Right lung (tissue), 5 donors: ENCODE results near the gene VTI1A. TPM values are rescaled to one million over a fixed set of nuclear protein-coding genes. Genes with fewer than 3 reads are reported as not detected.

Experiments
- DNase-seq, 2 donors: peaks; one replicate each; pipeline ENCODE4 v3.0.0-alpha.2; 2013
- polyA plus RNA-seq, 5 donors: library from polyadenylated mRNA; unstranded; fragments of 120-200 nt; gene quantifications; one replicate each; pipeline versions ENCODE4 v1.2.1 to v1.2.3, GENCODE V29; 2013; ENCODE audit warnings: inconsistent platforms in 1 of 5, low replicate concordance in 1 of 5; ENCODE audit not compliant: insufficient read length in 5 of 5, insufficient read depth in 1 of 5

The VTI1A gene
- polyA plus RNA-seq, 5 donors: 13.9 to 19.3 (median 15.6) TPM

DNA sequence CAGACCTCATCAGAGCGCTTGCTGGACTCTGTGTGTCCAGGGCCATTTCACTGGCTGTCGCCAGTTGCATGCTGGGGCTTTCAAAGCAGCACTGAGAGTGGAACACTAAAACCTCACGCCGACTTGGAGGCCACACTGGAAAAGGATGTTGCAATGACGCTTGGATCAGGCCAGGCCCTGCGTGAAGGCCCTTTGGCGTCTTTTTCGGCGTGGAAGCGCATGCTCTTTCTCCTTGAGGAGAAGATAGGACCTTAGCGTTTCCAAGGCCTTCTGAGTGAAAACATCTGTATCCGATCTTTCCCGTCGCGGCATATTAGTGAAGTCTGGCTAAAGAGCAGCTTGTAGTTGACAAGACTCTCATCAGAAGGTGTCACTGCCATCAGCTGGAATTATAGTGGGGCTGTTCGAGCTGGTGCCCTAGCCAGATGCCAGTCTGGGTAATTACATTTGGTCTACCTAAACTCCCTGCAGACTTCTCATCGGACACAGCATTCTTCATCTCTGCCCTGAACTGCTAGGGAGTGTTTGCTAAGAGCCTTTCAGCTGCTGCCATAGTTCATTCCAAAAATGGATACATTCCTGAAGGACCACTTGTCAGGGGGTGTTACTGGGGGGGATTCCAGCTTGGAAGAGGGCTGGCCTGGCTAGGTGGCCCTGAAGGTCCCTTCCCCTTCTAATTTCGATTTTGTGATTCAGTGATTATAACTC is 335.3 kb downstream of the VTI1A start:
- peak; percentile 81 to 84 for DNase-seq

DNA sequence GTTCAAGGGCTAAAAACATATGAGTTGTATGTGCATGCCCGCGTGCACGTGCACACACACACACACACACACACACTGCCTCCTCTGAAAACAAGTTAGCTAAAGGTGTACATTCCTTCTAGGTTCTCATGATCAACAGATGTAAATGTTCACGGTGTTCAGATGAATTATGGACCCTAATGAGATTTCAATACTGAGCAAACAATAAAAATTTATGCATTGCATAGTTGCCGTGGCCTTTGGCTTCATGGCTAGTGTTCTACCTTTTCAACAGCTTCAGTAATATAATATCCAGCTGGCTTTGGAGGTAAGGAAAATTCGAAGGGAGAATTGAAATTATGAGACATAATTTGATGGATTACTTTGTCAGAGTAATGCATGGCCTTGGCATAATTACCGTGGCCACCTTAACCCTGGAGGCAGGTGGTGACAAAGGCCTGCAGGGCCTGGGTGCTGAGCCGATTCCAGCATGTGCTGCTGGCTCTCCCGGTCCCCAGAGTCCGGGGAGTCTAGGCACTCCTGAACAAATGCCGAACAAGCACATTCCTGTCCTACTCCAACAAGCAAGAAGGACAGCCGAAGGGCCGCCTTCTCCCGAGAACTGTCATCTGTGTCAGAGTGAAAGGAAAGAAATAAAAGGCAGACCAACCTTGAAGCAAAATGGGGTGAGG is 336.5 kb downstream of the VTI1A start:
- DNase-seq: no peak

DNA sequence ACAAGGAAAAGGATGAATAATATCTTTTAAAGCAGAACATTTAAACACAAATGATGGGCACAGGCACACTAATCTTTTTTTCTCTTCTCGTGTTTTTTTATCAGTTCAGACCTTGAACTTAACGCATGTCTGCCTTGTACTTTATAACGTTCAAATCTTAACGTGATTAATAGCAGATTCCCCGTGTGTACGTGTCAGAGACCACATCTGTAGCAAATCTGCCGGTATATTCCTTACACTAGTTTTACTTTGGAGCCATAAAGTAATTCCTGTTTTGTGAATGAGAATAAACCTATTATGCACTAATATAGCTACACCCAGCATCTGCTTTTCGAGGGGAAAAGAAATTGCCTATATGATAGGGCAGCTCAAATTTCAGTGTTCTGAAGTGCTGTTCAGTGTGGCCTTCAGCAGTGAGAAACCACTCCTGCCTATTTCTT is 337.0 kb downstream of the VTI1A start:
- DNase-seq: no peak

- DNase-seq: no peak
These were observed 338.1 kb downstream of the VTI1A start for GRCh38 chr10:112785089-112785488.

DNA sequence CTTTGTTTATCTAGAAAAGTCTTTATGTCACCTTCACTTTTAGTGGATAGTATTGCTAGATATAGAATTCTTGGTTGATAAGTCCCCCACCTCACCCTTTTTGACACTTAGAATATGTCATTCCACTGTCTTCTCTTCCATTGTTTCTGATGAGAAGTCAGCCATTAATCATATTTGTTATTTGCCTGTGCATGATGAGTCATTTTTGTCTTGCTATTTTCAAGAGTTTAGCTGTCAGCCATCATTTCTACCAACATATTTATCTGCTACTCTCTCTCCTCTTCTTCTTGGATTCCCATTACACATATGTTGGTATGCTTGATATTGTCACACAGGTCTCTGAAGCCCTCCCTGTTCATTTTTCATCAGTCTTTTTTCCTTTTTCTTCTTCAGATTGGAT is 342.2 kb downstream of the VTI1A start:
- no peak for DNase-seq

- no peak for DNase-seq
These were observed 343.0 kb downstream of the VTI1A start for GRCh38 chr10:112790030-112790429.

DNA sequence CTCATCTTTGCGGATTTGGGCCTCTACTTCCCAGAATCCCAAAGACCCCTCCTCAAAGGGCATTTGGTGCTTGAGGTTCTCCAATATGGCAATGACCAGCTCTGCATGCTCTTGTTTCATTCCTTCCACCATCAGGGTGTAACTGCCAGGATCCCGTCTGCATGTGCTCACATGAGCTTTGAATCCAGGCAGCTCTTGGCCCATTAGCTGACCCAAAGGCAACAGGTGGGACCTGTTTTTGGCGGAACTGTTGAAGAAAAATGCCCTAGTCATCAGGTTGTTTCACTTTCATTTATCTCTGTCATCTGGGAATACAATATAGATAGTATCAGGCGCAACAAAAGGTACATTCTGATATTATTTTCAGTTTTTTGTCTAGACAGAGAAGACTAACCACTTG is 343.9 kb downstream of the VTI1A start:
- no peak for DNase-seq

- no peak for DNase-seq
These were observed 344.4 kb downstream of the VTI1A start for GRCh38 chr10:112791447-112791846.

DNA sequence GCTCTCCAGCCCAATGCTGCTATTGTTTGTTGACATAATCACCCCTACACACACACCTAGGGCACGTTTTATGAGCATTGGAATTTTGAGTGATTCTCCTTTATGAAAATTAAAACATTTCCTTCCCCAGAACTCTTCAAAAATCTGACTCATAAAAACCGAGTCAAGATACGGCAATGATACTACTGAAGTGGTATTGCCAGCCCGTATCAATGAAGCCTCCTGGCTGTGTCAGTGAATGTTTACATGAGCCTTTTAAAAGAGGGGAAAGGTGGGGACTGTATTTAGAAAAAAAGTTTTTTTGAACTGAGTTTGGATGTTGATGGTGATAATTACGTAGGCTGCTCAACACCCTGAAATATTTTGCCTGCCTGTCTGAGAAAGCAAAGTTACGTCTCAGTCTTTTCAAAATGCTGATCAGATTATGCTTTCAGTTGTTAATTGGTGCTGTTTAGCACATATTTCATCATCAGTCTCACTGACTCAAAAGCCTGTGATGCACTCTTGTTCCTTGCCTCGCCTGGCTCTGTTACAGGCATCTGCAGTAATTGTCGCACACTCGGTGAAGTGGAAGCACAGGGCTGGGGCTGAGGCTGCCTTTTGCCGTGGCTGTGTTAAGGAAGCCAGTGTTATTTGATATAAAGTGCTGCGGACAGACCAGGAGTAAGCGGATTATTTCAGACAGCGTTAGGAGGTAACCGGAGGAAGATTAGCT is 345.6 kb downstream of the VTI1A start:
- no peak for DNase-seq

GRCh38 chr10:112793202-112793921 is 346.3 kb downstream of the VTI1A start:
- no peak for DNase-seq

DNA sequence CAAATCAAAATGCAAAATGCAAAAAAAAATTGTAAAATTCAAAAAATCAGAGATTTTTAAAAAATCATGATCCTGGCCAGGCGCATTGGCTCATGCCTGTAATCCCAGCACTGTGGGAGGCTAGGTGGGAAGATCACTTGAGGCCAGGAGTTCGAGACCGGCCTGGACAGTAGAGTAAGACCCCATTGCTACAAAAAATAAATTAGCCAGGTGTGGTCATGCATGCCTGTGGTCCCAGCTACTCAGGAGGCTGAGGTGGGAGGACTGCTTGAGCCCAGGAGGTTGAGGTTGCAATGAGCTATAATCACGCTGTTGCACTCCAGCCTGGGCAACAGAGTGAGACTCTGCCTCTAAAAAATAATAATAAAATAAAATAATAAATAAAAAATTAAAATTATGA is 347.2 kb downstream of the VTI1A start:
- no peak for DNase-seq

- DNase-seq: no peak
These were observed 348.1 kb downstream of the VTI1A start for GRCh38 chr10:112795067-112795466.

- DNase-seq: no peak
These were observed 350.2 kb downstream of the VTI1A start for GRCh38 chr10:112797197-112797596.

- DNase-seq: no peak
These were observed 350.8 kb downstream of the VTI1A start for GRCh38 chr10:112797855-112798254.

GRCh38 chr10:112799038-112799437 is 352.0 kb downstream of the VTI1A start:
- no peak for DNase-seq

GRCh38 chr10:112799726-112800510 is 352.9 kb downstream of the VTI1A start:
- no peak for DNase-seq

DNA sequence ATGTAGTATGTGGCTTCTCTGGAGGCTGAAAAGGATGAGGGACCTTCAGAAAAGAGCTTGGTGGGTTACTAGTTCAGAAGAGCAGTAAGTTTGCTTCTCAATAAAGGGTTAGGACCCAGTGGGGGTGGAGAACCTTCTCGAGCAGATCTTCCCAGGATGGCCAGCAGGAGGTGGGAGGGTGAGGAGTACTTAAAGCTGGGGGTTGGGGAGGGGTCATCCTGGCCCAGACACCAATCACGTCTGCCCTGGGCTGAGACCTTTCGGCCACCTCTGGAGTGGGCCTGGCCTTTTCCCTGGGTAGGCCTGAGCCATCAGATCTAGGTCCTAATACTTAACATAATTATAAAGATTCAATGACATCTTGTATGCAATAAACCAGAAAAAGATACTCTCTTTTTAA is 354.0 kb downstream of the VTI1A start:
- DNase-seq: no peak

GRCh38 chr10:112801748-112802147 is 354.7 kb downstream of the VTI1A start:
- no peak for DNase-seq

- DNase-seq: peak in 1 of 2 donors; percentile 55
These were observed 355.5 kb downstream of the VTI1A start for GRCh38 chr10:112802411-112803022.

GRCh38 chr10:112803961-112804401 is 357.0 kb downstream of the VTI1A start:
- no peak for DNase-seq

DNA sequence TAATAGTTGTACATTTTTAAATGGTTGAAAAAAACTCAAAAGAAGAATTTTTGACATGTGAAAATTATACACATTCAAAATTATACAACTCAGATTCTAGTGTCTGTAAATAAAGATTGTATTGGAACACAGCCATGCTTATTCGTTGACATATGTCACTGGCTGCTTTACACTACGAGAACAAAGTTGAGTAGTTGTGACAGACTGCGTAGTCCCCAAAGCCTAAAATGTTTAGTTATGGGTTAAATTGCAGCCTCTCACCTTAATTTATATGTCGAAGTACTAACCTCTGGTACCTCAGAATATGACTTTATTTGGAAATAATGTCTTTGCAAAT is 358.2 kb downstream of the VTI1A start:
- no peak for DNase-seq
